GM18505 (cell line): ENCODE results near the gene CTDSPL.
"Not testable (repeated sequence)": the region's sequence is repeated elsewhere in the genome, so short reads cannot be mapped to it uniquely, and the experiment has no call there.

Experiments used
- ATAC-seq: cut with Tn5 transposase; IDR thresholded peaks from one replicate; pipeline ENCODE4 v1.9.1; 2021; ENCODE audit not compliant: unreplicated experiment
- POLR2A ChIP-seq: IDR thresholded peaks from 4 replicates; pipeline ENCODE4 v1.6.1; 2011; ENCODE audit warnings: borderline replicate concordance; ENCODE audit not compliant: insufficient read depth, insufficient read length; ENCODE audit errors: extremely low read depth

CTDSPL gene

DNA sequence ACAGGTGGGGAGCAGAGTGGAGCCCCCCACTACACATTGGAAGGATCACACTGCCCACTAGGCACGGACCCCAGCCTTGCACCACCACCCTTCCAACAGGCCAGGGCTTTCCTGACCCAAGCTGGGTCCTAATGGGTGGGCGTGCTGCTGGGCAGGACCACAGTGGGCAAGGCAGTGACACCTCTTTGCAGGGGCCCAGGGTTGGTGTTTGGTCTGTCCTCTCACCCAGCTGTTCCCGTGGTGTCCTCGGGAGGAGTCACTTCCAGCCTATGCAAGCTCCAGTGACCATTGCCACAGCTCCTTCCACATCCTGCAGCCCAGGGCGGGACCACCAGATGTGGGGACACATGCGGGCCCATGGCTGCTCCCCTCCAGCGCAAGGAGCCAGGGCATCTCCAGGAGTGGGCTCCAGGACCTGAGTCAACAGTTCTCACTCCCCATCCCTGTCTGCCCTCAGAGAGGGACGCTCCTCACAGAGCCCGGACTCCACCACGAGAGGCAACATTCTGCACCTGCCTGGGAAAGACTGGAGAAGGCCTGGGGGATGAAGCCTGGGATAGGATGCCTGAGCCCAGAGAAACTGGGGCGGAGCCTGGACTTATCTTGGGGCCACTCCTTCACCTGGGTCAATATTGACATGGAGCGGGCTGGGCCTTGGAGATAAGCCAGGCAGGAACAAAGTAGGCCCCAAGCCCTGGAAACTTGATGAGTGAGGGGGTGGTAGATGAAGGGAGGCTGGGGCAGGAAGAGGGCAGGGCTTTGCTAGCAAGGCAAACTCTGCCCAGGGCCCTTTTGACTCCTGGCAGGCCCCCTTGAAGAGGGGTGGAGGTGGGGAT lies 125.0 kb downstream of the CTDSPL start:
- no peak for ATAC-seq
- TF ChIP-seq POLR2A = no peak

DNA sequence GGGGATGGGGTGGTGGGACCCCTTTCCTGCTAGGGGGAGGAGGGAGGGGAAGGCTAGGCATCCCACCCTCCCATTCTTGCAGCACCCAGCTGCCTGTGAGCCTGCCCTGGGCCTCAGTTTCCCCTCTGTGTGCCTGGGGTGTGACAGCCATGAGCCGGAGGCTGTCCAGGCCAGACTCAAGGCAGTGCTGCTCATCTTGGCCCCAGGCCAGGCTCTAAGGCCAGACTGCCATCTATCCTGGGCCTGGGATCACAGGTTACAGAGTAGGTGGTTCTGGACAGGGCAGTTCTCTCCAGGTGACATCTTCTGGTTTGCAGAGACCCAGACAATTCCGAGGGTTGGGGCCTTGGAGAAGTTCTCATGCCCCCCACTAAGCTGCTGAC lies 125.6 kb downstream of the CTDSPL start:
- no peak for TF ChIP-seq POLR2A
- no peak for ATAC-seq

DNA sequence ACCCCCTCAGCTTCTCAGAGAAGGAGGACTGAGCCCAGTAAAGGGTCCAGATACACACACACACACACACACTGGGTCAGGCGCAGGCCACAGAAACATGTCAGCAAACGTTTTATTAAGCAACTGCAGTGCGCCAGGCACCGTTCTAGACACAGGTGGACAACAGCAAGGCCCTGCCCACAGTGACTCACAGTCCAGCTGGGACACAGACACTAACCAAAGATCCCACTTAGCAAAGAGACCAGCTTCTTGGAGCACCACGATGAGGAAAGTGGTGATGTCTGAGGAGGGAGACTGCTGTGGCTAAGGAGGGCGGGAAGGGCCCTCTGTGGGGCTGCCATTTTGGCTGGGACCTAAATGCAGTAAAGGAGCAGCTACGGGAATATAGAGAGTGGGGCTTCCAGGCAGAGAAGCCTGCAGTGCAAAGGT lies 126.1 kb downstream of the CTDSPL start:
- ATAC-seq = no peak
- no peak for TF ChIP-seq POLR2A

DNA sequence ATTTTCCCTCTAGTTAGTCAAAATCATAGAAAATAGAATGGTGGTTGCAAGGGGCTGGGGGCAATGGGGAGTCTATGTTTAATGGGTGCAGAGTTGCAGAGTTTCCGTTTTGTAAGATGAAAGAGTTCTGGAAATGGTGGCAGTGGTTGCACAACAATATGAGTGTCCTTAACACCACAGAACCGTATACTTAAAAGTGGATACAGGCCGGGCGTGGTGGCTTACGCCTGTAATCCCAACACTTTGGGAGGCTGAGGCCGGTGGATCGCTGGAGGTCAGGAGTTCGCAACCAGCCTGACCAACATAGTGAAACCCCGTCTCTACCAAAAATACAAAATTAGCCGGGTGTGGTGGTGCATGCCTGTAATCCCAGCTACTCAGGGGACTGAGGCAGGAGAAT lies 126.7 kb downstream of the CTDSPL start:
- ATAC-seq = not testable (repeated sequence)

DNA sequence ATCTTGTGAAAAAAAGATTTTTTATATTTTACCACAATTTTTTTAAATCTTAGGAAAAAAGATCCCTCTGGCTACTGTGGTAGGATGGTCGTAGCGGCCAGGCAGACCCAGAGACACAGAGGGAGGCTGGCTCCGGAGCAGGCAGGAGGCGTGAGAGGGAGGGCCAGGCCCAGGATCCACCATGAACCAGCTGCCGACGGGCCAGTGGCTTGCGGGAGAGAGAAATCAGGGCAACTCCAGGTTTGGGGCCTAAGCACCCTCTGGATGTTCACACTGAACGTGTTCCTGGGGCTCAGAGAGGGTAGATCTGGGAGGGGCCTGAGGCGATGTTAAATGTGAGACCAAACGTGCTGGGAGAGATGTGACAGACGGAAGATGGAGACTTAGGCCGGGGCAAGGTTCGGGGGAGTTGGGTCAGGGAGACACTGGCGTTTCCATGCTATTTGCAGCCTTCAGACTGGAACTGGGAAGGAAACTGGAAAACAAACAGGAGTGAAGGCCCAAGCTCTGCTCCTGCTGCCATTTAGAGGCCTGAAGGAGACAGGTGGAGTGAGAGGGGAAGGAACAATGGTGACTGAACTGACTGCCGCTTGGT lies 127.3 kb downstream of the CTDSPL start:
- ATAC-seq = no peak
- TF ChIP-seq POLR2A = no peak

DNA sequence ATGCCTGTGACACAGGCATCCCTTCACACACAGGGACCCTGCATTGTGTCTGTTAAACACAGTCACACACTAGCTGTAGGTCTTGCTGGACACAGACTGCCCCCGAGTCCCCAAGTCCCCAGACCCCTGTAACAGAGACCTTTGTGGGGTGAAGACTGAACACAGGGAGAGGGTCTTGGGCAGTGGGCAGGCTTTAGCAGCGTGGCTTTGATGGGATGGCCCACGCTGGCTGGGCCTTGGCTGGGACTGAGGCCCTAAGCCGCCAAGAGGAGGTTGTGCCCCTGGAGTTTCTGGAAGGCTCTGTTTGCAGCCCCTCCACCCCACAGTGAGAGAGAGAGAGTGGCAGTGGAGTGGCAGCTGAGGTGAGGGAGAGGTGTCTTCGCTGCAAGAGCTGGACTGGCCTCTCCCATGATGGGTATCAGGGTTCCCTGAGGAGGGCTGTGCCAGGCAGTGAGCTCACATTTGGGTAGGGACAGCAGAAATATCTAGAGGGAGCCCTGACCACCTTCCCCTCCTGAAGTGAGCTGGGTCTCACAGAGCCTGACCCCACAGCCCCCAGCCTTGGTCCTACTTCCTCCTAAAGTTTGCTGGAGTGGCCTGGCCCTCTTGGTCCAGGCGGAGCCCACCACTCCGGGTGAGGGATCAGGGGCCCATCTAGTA lies 128.3 kb downstream of the CTDSPL start:
- ATAC-seq = no peak
- no peak for TF ChIP-seq POLR2A

DNA sequence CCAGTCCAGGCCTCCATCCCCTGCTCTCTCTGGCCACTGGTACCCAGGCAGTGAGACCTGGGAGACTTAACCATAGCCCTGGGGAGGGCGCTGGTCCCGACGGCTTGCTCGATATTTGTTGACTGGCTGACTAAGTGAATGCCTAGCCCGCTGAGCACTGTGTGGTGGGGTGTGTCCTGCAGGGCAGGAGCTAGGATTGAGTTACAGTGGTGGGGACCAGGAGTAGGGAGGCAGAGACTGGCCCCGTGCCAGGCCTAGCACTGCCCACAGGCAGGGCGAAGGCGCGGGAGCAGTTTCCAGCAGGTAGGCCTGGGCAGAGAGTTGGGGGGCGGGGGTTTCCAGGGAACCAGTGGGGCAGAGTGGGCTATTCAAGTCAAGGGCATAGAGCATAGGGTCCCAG lies 128.8 kb downstream of the CTDSPL start, which contains the start of gene VILL:
Gene VILL (plus strand): TSS at position 260 of the 400 bp plus-strand sequence. CDS start 2,887 bp downstream, outside the sequence.
- no peak for ATAC-seq
- TF ChIP-seq POLR2A = no peak

DNA sequence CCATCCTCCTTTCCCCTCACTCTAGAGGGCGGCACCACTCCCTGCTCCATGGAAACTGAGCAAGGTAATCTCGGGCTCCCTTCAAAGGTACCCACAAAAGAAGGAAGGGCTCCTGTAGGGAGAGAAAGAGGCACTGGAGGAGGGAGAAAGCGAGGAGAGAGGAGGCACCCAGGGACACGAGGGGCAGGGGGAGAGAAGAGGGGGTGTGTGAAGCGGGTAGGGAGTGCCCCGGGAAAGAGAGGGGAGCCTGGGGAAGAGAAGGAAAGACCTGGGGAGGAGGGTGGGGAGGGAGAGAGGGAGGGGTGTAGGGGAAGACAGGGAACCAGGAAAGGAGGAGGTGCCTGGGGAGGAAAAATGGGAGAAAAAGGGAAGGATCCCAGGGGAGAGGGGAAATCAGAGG lies 129.4 kb downstream of the CTDSPL start:
- ATAC-seq = no peak
- no peak for TF ChIP-seq POLR2A

DNA sequence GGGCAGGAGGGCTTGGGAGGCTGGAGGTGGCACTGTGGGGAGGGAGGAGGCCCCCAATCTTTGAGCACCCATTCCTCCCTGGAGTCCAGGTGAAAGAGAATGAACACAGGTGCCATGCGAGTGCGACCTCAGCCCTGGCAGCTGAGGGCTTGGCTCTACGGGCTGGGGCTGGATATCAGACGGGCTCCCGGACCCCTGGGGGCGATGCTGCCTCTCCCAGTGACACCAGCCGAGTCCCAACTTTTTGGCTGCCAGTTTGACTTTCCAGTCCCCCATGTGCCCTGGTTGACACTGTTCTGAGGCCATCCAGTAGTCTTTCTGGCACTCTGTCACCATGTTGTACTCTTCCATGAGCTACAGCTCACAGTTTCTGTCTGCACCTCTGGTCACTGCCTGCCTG lies 130.1 kb downstream of the CTDSPL start:
- ATAC-seq = no peak
- no peak for TF ChIP-seq POLR2A

DNA sequence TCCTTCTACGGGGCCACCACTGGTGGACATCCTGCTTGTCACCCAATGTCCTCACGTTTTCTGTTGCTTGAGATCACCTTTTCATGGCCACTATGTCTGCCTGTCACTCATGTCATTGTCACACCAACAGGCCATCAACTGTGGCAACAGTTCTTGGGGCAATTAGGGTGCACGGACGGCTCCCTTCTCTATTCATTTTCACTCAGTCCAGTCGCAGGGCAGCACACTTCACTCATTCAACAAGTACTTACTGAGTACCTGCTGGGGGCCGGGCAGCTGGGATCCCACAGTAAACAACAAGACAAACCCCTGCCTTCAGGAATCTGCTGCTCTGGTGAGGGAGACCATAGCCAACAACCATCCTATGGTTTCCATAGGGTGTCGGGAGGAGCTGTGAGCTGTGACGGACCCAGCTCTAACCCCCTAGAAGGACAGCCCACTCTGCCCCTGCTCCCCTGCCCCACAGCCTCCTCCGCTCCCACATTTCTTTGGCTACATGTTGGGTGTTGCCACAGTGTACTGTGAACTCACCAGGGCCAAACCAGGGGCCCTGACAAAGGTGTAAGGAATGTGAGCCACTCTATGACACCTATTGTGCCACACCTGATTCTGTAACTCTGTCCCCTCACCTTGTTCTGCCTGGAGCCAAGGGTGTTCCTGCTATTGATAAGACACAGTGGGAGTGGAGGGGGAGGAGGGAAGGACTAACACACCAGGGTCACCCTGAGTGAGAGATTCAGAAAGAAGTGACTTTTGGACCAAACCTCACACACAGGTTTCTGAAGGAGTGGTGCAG lies 130.8 kb downstream of the CTDSPL start:
- ATAC-seq = no peak

DNA sequence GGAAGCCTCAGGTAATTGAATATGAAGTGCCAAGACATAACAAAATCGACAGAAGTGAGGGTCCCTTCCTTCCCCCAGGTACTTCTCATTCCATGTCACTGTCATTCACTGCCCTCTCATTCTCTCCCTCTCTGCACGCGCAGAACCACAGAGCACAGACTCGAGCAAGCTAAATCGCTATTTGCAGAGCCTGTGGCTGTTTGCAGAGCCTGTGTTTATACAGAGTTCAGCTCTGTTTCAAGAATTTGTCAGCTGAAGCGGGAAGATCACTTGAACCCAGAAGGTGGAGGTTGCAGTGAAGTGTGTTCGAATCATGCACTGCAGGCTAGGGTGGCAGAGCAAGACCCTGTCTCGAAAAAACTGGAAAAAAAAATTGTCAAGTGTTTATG lies 131.4 kb downstream of the CTDSPL start:
- TF ChIP-seq POLR2A = no peak
- no peak for ATAC-seq

More for the DNA sequence above, 130.8 kb downstream of the CTDSPL start:
- no peak for TF ChIP-seq POLR2A

DNA sequence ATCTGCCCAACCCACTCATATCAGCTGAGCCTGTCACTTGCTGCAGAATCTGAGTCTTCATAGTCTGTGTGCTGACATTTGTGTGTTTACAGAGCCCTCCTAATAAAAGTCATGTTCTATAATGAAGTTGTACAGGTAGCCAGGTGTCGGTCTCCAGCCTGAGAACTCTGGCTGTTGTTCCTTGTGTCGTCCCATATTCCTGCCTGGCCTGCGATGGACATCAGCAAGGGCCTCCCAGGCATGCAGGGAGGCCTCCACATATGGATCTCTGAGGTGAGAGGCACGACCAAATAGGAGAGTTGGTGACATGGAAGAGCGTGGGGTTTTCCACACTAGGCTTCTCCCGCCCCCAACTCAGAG lies 131.8 kb downstream of the CTDSPL start:
- no peak for ATAC-seq

More for the DNA sequence above, 131.8 kb downstream of the CTDSPL start:
- TF ChIP-seq POLR2A = no peak
